ENCODE data around the gene CHCHD3.
"Not testable (repeated sequence)": the region's sequence is repeated elsewhere in the genome, so short reads cannot be mapped to it uniquely, and the experiment has no call there.

Gene CHCHD3

GRCh38 chr7:132899833-132900232, 182.1 kb downstream of the CHCHD3 start:
- no peak for DNase-seq (ENCODE audit: low read depth)

DNA sequence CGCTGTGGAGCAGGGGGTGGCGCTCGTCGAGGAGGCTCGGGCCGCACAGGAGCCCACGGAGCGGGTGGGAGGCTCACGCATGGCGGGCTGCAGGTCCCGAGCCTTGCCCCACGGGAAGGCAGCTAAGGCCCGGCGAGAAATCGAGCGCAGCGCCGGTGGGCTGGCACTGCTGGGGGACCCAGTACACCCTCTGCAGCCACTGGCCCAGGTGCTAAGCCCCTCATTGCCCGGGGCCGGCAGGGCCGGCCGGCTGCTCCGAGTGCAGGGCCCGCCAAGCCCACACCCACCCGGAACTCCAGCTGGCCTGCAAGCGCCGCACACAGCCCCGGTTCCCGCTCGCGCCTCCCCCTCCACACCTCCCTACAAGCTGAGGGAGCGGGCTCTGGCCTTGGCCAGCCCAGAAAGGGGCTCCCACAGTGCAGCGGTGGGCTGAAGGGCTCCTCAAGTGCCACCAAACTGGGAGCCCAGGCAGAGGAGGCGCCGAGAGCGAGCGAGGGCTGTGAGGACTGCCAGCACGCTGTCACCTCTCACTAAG, 183.2 kb downstream of the CHCHD3 start:
- DNase-seq (ENCODE audit: low read depth): not testable (repeated sequence)

DNA sequence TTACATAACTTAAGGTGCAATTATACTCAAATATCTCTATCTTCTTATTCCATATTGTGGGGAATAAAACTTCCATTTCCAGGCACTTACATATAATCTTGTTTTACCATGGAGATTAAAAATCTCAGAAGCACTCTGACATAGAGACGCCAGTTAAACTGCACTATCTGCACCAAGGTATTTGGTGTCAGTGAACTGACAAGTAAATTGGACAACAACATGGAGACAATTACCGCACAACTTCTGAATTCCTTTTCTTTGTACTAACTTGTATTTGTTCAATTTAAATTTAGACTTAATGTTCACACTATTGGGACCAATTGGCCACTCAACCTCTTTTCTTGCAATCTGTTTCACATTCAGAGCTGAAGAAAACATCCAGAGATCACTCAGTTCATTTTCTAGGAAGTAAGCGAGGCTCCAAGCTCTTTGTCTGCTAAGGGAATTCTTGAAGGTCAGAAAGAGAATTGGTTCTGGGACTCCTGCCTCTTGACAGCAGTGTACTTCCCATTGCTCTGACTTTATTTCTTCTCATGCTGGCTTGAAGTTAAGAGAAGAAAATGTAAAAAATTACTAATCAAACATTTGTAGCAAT, 184.7 kb downstream of the CHCHD3 start:
- DNase-seq (ENCODE audit: low read depth): no peak

- no peak for DNase-seq (ENCODE audit: low read depth)
These were observed 186.7 kb downstream of the CHCHD3 start for GRCh38 chr7:132895231-132895630.

GRCh38 chr7:132893560-132893959, 188.3 kb downstream of the CHCHD3 start:
- DNase-seq (ENCODE audit: low read depth): no peak

DNA sequence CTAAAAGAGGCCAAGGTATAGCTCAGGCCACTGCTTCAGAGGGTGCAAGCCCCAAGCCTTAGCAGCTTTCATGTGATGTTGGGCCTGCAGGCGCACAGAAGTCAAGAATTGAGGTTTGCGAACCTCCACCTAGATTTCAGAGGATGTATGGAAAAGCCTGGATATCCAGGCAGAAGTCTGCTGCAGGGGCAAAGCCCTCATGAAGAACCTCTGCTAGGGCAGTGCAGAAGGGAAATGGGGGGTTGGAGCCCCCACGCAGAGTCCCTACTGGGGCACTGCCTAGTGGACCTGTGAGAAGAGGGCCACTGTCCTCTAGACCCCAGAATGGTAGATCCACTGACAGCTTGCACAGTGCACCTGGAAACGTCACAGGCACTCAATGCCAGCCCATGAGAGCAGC, 189.1 kb downstream of the CHCHD3 start:
- not testable (repeated sequence) for DNase-seq (ENCODE audit: low read depth)

GRCh38 chr7:132891554-132891953, 190.3 kb downstream of the CHCHD3 start:
- no peak for DNase-seq (ENCODE audit: low read depth)

GRCh38 chr7:132882714-132883428, 199.0 kb downstream of the CHCHD3 start:
- DNase-seq (ENCODE audit: low read depth): no peak

DNA sequence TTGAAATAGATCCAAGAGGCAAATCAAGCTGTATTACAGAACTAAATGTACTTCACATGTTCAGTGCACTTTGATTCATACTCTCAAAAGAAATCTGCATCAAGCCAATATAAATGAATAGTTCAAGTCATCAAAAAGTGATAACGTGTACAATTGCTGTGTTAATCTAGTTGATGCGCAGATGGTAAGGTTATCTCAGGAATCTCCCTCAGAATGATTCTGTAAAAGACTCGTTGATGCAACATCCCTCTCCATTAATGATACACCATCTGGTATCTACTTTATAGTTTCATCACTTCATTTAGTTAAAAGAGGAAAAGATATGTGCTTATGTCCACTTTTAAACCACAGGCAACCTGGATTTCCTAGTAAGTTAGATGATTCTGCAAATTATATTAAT, 200.6 kb downstream of the CHCHD3 start:
- DNase-seq (ENCODE audit: low read depth): no peak

DNA sequence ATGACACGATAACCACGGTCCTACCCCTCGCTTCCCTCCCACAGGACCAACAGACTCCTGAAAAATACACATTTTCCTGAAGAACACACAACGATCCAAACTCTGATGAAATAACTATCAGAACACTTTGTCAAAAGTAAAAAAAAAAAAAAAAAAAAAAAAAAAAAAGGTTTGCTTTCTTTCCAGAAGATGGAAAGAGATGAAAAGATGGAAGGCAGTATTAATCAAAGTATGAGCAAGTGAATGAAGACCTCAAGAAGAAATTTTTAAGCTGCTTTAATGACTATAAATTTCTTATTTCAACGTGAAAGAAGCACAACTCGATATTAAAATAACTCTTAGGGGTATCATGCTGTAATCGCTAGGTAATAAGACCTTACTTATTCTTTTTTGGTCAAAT, 202.3 kb downstream of the CHCHD3 start:
- DNase-seq (ENCODE audit: low read depth): no peak

- DNase-seq (ENCODE audit: low read depth): no peak
These were observed 203.5 kb downstream of the CHCHD3 start for GRCh38 chr7:132878204-132878919.

DNA sequence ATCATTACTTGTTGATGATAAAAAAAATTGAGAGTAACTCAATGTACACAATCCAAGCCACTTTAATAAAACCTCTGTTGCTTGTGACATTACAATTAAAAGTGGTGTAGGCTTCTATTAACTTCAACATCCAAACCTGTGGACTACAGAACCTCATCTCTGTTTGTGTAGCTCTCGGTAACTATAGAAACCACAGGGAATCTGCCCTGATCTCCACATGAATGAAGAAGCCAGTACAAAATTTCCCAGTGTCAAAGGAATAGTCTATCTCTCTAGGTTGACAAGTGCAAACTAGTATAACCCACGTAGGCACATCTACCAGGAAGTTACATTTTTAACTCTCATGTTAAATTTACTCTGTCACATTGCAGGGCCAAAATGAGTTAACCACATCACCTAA, 204.3 kb downstream of the CHCHD3 start:
- no peak for DNase-seq (ENCODE audit: low read depth)

DNA sequence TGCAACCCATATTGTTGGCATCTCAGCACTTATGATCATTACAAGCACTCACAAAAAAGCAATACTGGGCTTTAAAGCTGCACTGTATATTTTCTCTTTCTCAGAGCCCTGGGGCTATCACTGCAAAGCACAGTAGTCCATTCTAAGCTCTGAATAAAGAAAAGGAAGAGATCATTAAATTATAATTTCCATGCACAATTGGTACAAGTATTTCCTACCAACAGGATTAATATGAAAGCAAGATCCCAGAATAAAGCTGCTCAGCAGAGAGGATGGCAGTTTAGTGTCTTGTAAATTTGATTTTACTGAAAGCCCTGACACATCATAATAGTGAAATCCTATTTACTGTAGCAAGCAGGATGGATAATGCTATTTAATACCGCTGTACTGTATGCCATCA, 205.3 kb downstream of the CHCHD3 start:
- no peak for DNase-seq (ENCODE audit: low read depth)

GRCh38 chr7:132872034-132872433, 209.9 kb downstream of the CHCHD3 start:
- no peak for DNase-seq (ENCODE audit: low read depth)

GRCh38 chr7:132871419-132871818, 210.5 kb downstream of the CHCHD3 start:
- no peak for DNase-seq (ENCODE audit: low read depth)

GRCh38 chr7:132869166-132869861, 212.6 kb downstream of the CHCHD3 start:
- no peak for DNase-seq (ENCODE audit: low read depth)

- DNase-seq (ENCODE audit: low read depth): no peak
These were observed 215.3 kb downstream of the CHCHD3 start for GRCh38 chr7:132866551-132866950.

GRCh38 chr7:132866144-132866531, 215.8 kb downstream of the CHCHD3 start:
- DNase-seq (ENCODE audit: low read depth): no peak

GRCh38 chr7:132865366-132866143, 216.3 kb downstream of the CHCHD3 start:
- DNase-seq (ENCODE audit: low read depth): no peak

DNA sequence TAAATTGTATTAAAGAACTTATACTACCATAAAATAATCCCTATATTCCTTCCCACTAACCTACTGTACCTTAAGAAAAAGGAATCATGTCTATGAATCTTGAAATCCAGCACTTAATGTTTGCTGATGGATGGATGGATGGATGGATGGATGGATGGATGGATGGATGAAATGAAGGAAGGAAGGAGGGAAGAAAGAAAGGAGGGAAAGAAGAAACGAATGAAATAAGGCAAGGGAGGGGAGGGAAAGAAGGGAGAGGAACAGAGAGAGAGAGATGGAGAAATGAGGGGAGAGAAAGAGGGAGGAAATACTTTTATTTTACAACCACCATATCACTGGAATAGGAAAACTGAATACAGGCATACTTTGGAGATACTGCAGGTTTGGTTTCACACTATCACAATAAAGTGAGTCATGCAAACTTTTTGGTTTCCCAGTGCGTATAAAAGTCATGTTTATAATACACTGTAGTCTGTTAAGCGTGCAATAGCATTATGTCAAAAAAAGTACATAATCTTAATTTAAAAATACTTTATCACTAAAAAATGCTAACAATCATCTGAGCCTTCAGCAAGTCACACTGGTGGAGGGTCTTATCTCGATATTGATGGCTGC, 219.8 kb downstream of the CHCHD3 start:
- DNase-seq (ENCODE audit: low read depth): no peak

GRCh38 chr7:132861424-132861823, 220.5 kb downstream of the CHCHD3 start:
- DNase-seq (ENCODE audit: low read depth): no peak

Data from stimulated activated CD8-positive, alpha-beta memory T cell treated with anti-CD3 and anti-CD28 coated beads, Interleukin-7, amount 100 ng/mL, for 24 hours (primary cell).